GM19023 (cell line): ENCODE measurements around the gene CRISP1.
"Not testable (repeated sequence)": the region's sequence is repeated elsewhere in the genome, so short reads cannot be mapped to it uniquely, and the experiment has no call there.

Experiments
- ATAC-seq: cut with Tn5 transposase; IDR thresholded peaks from one replicate; pipeline ENCODE4 v1.9.1; 2021; ENCODE audit warnings: mild to moderate bottlenecking, moderate library complexity; ENCODE audit not compliant: unreplicated experiment

Gene CRISP1

DNA sequence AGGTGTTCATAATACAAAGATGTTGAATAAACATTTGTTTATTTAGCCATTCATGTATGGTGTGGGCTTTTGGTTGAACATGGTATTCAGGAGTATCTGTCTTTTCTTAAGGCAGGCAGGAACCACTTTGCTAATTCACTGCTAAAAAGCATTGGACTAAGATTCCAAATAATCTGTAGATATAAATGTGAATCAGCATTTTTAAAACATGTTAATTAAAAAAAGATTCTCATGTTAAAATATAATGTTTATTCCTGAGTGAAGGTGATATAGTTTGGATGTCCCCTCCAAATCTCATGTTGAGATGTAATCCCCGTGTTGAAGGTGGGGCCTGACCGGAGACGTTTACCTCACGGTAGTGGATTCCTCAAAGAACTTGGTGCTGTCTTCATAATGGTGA, 19.3 kb downstream of the CRISP1 start:
- no peak for ATAC-seq

DNA sequence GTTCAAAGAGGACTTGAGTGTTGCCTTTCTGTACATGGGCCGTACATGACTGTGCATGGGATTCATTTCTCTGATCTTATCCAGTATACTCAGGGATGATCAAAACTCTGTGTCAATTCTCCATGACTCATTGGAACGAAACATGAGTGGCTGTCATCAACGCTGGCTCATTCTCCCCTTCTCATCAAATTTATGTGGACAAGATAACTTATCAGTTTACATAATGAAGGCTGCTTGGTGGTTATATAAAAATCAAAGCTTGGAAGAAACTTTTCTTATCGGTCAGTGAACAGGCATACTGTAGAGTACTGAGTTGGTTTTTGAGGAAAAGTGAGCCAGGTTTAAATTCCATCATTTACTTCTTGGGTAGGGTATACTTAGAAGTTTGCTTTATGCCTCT, 24.9 kb downstream of the CRISP1 start:
- no peak for ATAC-seq

DNA sequence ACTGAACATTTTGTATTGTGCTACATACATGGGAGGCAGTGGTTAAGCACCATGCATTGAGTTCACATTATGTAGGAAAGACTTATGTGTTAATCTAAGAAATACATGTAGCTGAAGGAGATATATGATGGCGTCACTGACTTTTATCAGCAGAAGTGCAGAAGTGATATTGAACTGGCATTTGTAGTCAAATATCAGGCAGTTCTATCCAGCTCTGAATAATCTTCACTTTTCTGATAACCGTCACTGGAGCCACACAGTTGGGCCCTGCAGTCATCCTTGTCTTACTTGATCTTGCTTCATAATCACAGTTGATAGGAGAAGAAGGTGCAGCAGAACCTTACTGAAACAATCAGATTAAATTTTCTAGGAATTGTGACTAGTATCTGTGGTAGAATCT, 26.4 kb downstream of the CRISP1 start:
- ATAC-seq: no peak

DNA sequence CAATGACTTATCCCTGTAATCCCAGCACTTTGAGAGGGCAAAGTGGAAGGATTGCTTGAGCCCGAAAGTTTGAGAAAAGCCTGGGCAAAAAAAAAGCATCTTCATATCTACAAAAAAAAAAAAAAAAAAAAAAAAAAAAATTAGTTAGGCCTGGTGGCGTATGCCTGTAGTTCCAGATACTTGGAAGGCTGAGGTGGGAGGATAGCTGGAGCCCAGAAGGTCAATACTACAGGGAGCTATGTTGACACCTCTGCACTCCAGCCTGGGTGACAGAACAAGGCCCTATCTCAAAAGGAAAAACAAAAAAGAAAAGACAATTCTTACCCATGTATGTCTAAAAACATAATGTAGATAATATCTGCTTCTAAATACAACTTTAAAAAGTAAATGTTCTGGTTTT, 27.2 kb downstream of the CRISP1 start:
- no peak for ATAC-seq

DNA sequence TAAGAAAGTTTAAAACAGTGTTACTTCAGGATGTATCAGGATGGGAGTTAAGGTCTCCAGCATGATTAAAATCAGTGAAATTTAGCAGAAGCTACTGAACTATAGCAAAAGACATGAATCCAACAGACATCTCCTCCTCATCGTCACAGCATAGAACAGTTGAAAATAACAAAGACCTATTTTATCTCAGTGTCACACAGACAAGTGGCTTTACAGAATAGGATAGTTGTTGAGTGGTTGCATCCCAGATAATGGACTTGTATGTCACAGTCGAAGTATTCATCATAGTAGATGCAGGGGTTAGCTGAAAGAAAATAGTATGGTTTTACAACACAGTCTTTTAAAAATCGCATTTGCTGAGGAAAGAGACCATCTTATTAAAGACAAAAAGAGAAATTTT, 31.2 kb downstream of the CRISP1 start:
- no peak for ATAC-seq

DNA sequence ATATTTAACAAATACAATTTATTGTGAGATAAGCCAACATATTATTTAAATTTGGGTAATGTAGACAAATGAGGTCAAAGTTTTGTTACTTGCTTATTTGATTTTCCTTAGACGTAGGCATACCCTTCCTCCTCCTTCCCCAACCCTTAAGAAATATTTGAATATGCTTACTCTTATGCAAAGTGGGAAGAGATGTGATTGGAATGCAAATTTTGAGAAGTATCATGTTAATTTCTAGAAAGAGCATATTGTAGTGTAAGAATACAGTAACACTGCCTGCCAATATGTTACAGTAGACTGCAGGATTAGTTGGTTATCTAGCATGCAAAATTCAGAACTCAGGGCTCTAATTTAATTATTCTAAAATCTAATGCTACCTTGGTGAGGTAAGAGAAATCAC, 32.9 kb downstream of the CRISP1 start:
- ATAC-seq: no peak

DNA sequence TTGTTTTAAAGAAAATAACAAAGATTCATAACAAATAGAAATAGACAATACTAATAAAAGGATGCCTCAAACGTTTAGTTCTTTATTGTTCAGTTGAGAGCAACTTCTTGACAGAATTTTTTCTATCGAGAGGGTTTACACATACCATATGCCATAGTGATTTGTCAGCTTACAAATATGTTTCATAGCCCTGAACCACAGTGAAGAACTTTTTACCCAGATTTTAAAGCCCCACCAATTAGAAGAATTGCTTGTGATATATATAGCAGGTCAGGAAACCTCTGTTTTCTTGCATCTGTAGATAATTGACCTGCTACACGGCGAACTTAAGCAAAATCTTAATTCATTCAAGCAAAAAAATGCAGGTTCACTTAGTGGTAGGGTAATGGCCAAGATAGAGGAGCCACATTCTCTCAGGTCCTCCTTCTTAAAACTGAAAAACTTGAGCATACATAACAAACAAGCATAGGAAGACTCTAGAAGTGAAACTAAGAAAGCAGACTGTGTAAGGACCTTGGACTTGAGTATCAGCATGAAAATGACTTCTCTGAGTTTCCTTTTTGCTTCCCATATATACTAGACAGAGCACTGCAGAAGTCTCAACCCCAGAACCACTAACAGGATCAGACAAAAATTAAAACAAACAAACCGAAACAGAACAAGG, 39.5 kb downstream of the CRISP1 start:
- peak; percentile 97 for ATAC-seq

DNA sequence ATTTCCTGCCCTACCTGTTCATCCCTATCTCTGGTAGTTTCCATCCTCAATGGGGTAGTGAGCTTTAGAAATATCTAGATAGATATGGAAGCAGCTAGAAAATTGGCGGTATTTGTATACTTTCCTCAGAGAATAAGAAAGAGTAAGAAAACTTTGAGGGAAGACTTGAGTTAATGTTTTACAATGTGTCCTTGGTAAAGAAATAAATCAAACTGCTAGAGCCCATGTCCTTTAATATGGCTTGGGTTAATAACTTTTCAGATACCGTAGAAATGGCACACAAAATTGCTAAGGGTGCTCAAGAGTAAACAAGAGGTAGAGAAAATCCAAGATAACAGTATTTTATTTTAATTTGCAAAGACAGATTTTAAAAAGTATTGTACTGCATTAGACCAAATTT, 51.2 kb downstream of the CRISP1 start:
- no peak for ATAC-seq

DNA sequence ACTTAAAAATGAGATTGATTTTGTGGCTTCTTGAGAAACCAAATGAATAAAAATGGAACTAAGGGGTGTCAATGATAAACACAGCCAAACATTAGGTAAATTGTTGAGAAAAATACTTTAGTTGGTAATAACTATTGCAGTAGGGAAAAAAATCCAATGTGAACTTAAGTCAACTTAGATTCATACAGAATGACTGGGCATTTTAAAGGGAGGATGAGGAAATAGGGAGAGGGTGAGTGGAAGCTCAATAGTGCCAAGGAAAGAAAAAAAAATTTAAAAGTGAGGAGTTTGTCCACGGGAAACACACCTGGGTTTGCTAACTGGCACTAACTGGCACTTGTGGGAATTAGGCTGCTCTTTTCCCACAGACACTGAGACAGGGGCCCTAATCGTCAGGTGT, 53.1 kb downstream of the CRISP1 start:
- no peak for ATAC-seq

DNA sequence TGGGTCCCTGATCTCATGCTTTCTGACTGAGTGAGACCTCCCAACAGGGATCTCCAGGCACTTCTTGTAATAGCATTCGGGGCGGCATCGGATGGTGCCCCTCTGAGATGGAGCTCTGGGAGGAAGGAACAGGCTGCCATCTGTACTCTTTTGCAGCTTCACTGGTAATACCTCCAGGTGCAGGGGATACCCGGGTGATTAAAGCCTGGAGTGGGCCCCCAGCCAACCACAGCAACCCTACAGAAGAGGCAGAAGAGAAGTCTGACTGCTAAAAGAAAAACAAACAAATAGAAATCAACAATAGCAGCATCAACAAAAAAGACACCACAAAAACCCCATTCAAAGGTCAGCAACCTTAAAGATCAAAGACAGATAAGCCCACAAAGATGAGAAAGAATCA, 60.2 kb downstream of the CRISP1 start:
- ATAC-seq: peak; percentile 58

DNA sequence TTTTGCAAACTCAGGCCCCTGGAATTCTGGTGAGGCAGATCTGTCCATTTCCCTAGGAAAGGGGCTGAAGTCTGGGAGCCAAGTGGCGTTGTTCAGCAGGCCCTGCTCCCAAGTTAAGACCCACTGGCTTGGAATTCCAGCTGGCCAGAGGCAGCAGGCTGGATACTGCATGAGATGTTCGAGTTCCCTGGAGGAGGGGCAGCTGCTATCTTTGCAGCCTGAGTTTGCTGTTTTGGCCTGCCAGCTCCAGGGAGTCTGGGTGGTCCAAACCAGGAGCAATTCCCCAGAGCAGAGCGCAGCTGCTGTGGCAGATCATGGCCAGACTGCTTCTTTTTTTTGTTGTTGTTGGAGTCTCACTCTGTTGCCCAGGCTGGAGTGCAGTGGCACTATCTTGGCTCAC, 61.1 kb downstream of the CRISP1 start:
- ATAC-seq: no peak

DNA sequence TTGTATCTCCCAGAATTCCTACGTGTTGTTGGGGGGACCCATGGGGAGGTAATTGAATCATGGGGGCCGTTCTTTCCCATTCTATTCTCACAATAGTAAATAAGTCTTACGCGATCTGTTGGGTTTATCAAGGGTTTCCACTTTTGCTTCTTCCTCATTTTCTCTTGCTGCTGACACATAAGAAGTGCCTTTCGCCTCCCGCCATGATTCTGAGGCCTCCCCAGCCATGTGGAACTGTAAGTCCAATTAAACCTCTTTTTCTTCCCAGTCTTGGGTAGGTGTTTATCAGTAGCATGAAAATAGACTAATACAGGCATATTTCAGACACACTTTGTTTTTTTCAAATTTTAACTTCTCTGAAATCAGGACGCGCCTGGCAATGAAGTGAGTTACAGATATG, 64.8 kb downstream of the CRISP1 start:
- no peak for ATAC-seq

DNA sequence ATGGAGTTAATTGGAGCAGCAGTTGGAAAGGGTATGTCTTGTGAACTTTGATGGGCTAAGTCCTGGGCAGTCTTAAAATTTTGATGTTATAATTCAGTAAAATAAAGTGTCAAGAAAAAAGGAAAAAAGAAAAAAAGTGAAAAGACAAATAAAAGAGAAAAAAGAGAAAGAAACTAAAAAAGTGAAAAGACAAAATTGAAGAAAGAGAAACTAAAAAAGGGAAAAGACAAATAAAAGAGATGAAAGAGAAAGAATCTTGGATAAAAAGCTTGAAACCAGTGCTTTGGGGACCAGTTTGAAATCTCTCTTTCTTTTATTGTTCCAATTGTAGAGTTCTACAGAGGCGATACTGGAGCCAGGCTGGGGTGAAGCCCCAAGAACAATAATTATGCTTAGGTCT, 67.2 kb downstream of the CRISP1 start:
- no peak for ATAC-seq

DNA sequence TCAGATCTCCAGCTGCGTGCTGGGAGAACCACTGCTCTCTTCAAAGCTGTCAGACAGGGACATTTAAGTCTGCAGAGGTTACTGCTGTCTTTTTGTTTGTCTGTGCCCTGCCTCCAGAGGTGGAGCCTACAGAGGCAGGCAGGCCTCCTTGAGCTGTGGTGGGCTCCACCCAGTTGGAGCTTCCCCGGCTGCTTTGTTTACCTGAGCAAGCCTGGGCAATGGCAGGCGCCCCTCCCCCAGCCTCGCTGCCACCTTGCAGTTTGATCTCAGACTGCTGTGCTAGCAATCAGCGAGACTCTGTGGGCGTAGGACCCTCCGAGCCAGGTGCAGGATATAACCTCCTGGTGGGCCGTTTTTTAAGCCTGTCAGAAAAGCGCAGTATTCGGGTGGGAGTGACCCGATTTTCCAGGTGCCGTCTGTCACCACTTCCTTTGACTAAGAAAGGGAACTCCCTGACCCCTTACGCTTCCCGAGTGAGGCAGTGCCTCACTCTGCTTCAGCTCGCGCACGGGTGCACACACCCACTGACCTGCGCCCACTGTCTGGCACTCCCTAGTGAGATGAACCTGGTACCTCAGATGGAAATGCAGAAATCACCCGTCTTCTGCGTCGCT, 69.4 kb downstream of the CRISP1 start:
- not testable (repeated sequence) for ATAC-seq

DNA sequence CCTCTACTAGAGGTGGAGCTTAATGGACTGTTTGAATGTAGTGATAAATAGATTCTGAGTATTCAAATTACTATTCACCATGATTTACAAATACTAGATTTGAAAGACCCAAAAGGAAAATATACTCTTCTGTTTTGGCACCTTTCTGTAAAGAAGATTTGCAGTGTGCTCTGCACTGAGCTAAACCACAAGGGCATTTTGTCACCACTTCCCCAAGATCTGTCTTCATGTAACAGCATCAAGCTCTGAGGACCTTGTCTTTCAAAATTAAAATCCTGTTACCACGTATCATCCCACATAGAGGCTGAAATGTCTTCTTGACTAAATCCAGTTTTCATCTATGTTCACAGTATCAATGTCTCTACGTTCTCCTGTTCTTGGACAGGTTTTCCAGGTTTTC, 76.0 kb downstream of the CRISP1 start:
- no peak for ATAC-seq

DNA sequence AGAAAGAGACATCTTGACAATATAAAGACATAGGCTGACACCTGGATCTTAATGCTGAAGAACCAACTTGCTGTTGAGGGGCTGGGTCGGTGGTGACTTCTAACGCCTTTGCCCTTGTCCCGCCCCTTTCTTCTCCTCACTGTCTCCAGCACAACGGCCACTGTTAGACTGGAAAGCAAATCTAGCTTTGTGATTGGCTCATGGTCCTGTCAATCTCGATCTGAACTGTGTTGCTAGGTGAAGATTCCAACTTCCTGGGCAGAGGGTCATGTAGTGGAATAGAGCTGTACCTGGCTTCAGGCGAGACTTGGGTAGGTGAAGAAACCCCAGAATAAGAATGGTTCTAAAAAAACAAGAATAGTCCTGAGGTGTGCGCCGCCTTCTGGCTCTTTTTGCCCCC, 79.2 kb downstream of the CRISP1 start, which contains the start of gene PGK2:
Gene PGK2, minus strand, starts transcription at position 110 of the 400 bp plus-strand sequence. Its CDS starts 98 bp downstream, at position 12.
- no peak for ATAC-seq

DNA sequence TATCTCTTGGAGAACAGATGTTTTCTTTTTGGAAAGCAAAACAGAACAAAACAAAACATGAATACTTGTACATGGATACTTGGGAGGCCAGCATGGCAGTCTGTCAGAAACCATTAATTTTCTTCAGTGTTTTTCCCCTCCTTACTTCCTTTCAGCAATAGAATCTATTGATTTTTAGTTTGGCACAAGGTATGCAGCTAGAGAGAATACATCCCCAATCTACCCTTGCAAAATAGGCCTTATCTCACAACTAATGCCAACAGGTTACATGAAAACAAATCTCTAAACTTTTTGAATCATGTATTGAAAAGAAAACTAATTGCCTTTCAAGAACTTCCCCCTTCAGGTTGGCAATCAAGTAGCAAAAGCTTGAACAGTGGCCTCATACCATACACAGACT, 82.1 kb downstream of the CRISP1 start:
- no peak for ATAC-seq
